ENCODE results near the gene LAMA5.
"Not testable (repeated sequence)": the region's sequence is repeated elsewhere in the genome, so short reads cannot be mapped to it uniquely, and the experiment has no call there.

Gene LAMA5

GRCh38 chr20:62388839-62389600 is 21.9 kb upstream of the LAMA5 start:
- DNase-seq: no peak

GRCh38 chr20:62387933-62388635 is 21.0 kb upstream of the LAMA5 start:
- DNase-seq: no peak

GRCh38 chr20:62387219-62387913 is 20.3 kb upstream of the LAMA5 start:
- no peak for DNase-seq

- DNase-seq: peak; percentile 84
Measured at GRCh38 chr20:62386383-62387218, 19.5 kb upstream of the LAMA5 start, which contains the start of gene RPS21. TSS of gene RPS21 (plus strand) at chr20:62387103. CDS start at chr20:62387339, 236 bp downstream.

GRCh38 chr20:62382306-62383198 is 15.4 kb upstream of the LAMA5 start:
- peak; percentile 74 for DNase-seq

- no peak for DNase-seq
Measured at GRCh38 chr20:62381842-62382241, 14.7 kb upstream of the LAMA5 start.

GRCh38 chr20:62381202-62381797 is 14.2 kb upstream of the LAMA5 start:
- no peak for DNase-seq

- DNase-seq: no peak
Measured at GRCh38 chr20:62378215-62378614, 11.1 kb upstream of the LAMA5 start.

- no peak for DNase-seq
Measured at GRCh38 chr20:62377615-62378178, 10.6 kb upstream of the LAMA5 start.

GRCh38 chr20:62377064-62377461 is 10.0 kb upstream of the LAMA5 start:
- no peak for DNase-seq

GRCh38 chr20:62376112-62377063 is 9.3 kb upstream of the LAMA5 start:
- DNase-seq: no peak

GRCh38 chr20:62374331-62375152 is 7.4 kb upstream of the LAMA5 start:
- no peak for DNase-seq

GRCh38 chr20:62373631-62374179 is 6.6 kb upstream of the LAMA5 start:
- DNase-seq: not testable (repeated sequence)

GRCh38 chr20:62372042-62372993 is 5.2 kb upstream of the LAMA5 start:
- no peak for DNase-seq

- no peak for DNase-seq
Measured at GRCh38 chr20:62371588-62372041, 4.5 kb upstream of the LAMA5 start.

GRCh38 chr20:62370807-62371587 is 3.9 kb upstream of the LAMA5 start:
- DNase-seq: no peak
